ENCODE results near the gene CD44. TPM values are rescaled to one million over a fixed set of nuclear protein-coding genes. Genes with fewer than 3 reads are reported as not detected.

Gene CD44
- polyA plus RNA-seq, 1 of the 3 experiments (the other 2 are of a cell fraction), result 457 TPM

- Histone ChIP-seq H3K4me2 (peak overlapping the region; percentile 8; the same call in 1 of the 2 replicates), H3K9me3 (no peaks in the 10 kb centered on the region), H3F3A (replicated peaks; ENCODE audit: insufficient read depth) (peaks cover 66% of the 10 kb centered on the region), H3K9me2 (no peaks in the 10 kb centered on the region), H3K9ac (no peak overlapping the region), H2AFZ (ENCODE audit: low read depth) (no peak overlapping the region), H3K4me3 (ENCODE audit: low read depth in 2 of 2, low read length in 1 of 2) (no peak overlapping the region), H3K79me2 (ENCODE audit: insufficient read depth) (peaks cover 96% of the 10 kb centered on the region), H3K27ac (ENCODE audit: low read depth in 2 of 2, low read length in 1 of 2) (peak overlapping the region in 1 of 2 experiments; percentile 88; a peak in 2 of 4 replicates), H4K20me1 (ENCODE audit: insufficient read depth) (no peaks in the 10 kb centered on the region), H3K36me3 (replicated peaks in 1 of 2; ENCODE audit: control insufficient read depth in 1 of 2, insufficient read depth in 2 of 2, low read length in 1 of 2) (peaks cover 0 to 28% of the 10 kb centered on the region in 2 experiments), H3K27me3 (ENCODE audit: insufficient read depth) (no peaks in the 10 kb centered on the region), H3K4me1 (ENCODE audit: control insufficient read depth in 1 of 2, insufficient read depth in 2 of 2, low read depth in 1 of 2, low read length in 1 of 2) (peaks cover 9 to 73% of the 10 kb centered on the region in 2 experiments)
- ChIA-PET CTCF (interaction anchor here (0.7 to 1.4 kb wide), 2 partner anchors 10 kb away, joined by 4 read pairs; no protein-coding TSS in a partner anchor), POLR2A (no interaction called here)
- 100% methylated on average over 1 of the region's 1 CpG for WGBS (ENCODE audit: low lambda C conversion rate)
- TF ChIP-seq TEAD4 (IDR thresholded peaks at IDR 0.05; ENCODE audit: borderline replicate concordance, insufficient read depth) (no peak), REST (IDR thresholded peaks at IDR 0.05; ENCODE audit: low read depth, low read length) (no peak), YY1 (IDR thresholded peaks at IDR 0.05; ENCODE audit: low read depth) (no peak), IRF3 (IDR thresholded peaks at IDR 0.05; ENCODE audit: low read depth, low read length) (no peak), CTCF (IDR thresholded peaks at IDR 0.05) (no peak), MEF2A (IDR thresholded peaks at IDR 0.05; ENCODE audit: borderline replicate concordance, low read depth) (no peak), NRF1 (IDR thresholded peaks at IDR 0.05; ENCODE audit: low read depth, low read length) (no peak), GATA2 (CRISPR knock-in tag; IDR thresholded peaks at IDR 0.05) (no peak), TAF1 (IDR thresholded peaks at IDR 0.05; ENCODE audit: borderline replicate concordance, low read depth, low read length) (no peak), MXI1 (IDR thresholded peaks at IDR 0.05; ENCODE audit: low read depth, low read length) (no peak), RFX5 (IDR thresholded peaks at IDR 0.05; ENCODE audit: low read length) (no peak), MAX (IDR thresholded peaks at IDR 0.05; ENCODE audit: low read depth) (no peak), TCF12 (IDR thresholded peaks at IDR 0.05) (no peak), USF2 (IDR thresholded peaks at IDR 0.05; ENCODE audit: borderline replicate concordance, low read depth, low read length) (no peak)
- DNase-seq, result no peak
Observed at GRCh38 chr11:35169754-35170153, 30.8 kb downstream of the CD44 start.
